ENCODE measurements around the gene GJB3.
"Not testable (repeated sequence)": the region's sequence is repeated elsewhere in the genome, so short reads cannot be mapped to it uniquely, and the experiment has no call there.

GJB3 gene

GRCh38 chr1:34786521-34787325 lies 5.7 kb downstream of the GJB3 start:
- peak; percentile 54 for DNase-seq

- no peak for DNase-seq
These were observed 6.7 kb downstream of the GJB3 start for GRCh38 chr1:34787461-34788420.

GRCh38 chr1:34790985-34791384 lies 10.0 kb downstream of the GJB3 start:
- DNase-seq, result no peak

- no peak for DNase-seq
These were observed 11.4 kb downstream of the GJB3 start for GRCh38 chr1:34792424-34792823.

GRCh38 chr1:34792868-34793727 lies 12.1 kb downstream of the GJB3 start, which contains the start of gene GJA4:
GJA4 (plus strand) TSS chr1:34792999; CDS start chr1:34794214, 1,215 bp downstream.
- DNase-seq, result no peak

GRCh38 chr1:34794001-34794789 lies 13.2 kb downstream of the GJB3 start:
- no peak for DNase-seq

- no peak for DNase-seq
These were observed 13.8 kb downstream of the GJB3 start for GRCh38 chr1:34794790-34795180.

- no peak for DNase-seq
These were observed 14.9 kb downstream of the GJB3 start for GRCh38 chr1:34795916-34796315.

GRCh38 chr1:34796990-34797389 lies 16.0 kb downstream of the GJB3 start:
- no peak for DNase-seq

- DNase-seq, result no peak
These were observed 19.2 kb downstream of the GJB3 start for GRCh38 chr1:34800214-34800613.

- no peak for DNase-seq
These were observed 22.8 kb downstream of the GJB3 start for GRCh38 chr1:34803770-34804169.

GRCh38 chr1:34806396-34806795 lies 25.4 kb downstream of the GJB3 start:
- DNase-seq, result peak; percentile 9

GRCh38 chr1:34808051-34808810 lies 27.2 kb downstream of the GJB3 start:
- DNase-seq, result no peak

GRCh38 chr1:34810781-34811180 lies 29.8 kb downstream of the GJB3 start:
- DNase-seq, result not testable (repeated sequence)

- no peak for DNase-seq
These were observed 35.3 kb downstream of the GJB3 start for GRCh38 chr1:34816332-34816731.

- DNase-seq, result no peak
These were observed 35.8 kb downstream of the GJB3 start for GRCh38 chr1:34816778-34817177.

- DNase-seq, result not testable (repeated sequence)
These were observed 37.8 kb downstream of the GJB3 start for GRCh38 chr1:34818862-34819261.

- no peak for DNase-seq
These were observed 41.2 kb downstream of the GJB3 start for GRCh38 chr1:34822202-34822601.

- DNase-seq, result no peak
These were observed 43.9 kb downstream of the GJB3 start for GRCh38 chr1:34824817-34825454.

- DNase-seq, result no peak
These were observed 44.6 kb downstream of the GJB3 start for GRCh38 chr1:34825455-34826091.

Measured in fibroblast of skin of abdomen (primary cell).